Mesothelial cell of epicardium (in vitro differentiated cells): ENCODE results near the gene RPA3. TPM values are rescaled to one million over a fixed set of nuclear protein-coding genes. Genes with fewer than 3 reads are reported as not detected.

ENCODE experiments used
- DNase-seq, 2 experiments: peaks; one replicate each; pipeline ENCODE4 v3.0.0; 2021; ENCODE audit warnings: low spot score in 2 of 2; ENCODE audit not compliant: unreplicated experiment in 2 of 2
- H3K27ac Mint-ChIP-seq: 2 replicates; pipeline ENCODE4 v1.8.0; 2021; ENCODE audit warnings: mixed read lengths
- H3K27me3 Mint-ChIP-seq: 2 replicates; pipeline ENCODE4 v1.8.0; 2021; ENCODE audit warnings: low read depth, mixed read lengths
- H3K36me3 Mint-ChIP-seq: 2 replicates; pipeline ENCODE4 v1.8.0; 2021; ENCODE audit warnings: mixed read lengths
- H3K4me1 Mint-ChIP-seq: 2 replicates; pipeline ENCODE4 v1.8.0; 2021; ENCODE audit warnings: mixed read lengths
- H3K4me3 Mint-ChIP-seq: 2 replicates; pipeline ENCODE4 v1.8.0; 2021; ENCODE audit warnings: mild to moderate bottlenecking, moderate library complexity, mixed read lengths
- H3K9me3 Mint-ChIP-seq: 2 replicates; pipeline ENCODE4 v1.8.0; 2021; ENCODE audit warnings: mixed read lengths
- CTCF ChIP-seq: fragments of 200-600 bp; sonication (generic); IDR thresholded peaks from one replicate; pipeline ENCODE4 v1.5.0; 2021; ENCODE audit warnings: antibody characterized with exemption; ENCODE audit not compliant: unreplicated experiment
- total RNA-seq: library from RNA; stranded (reverse); gene quantifications from 3 replicates; pipeline ENCODE4 v1.2.1, GENCODE V29; 2021

RPA3 gene
- total RNA-seq, 1 donor from 2014 or later, result 22.9 TPM

GRCh38 chr7:7652798-7653540, 65.4 kb downstream of the RPA3 start:
- Mint-ChIP-seq H3K27ac (no peak overlapping the region), H3K27me3 (no peaks in the 10 kb centered on the region), H3K36me3 (peaks cover 12% of the 10 kb centered on the region), H3K4me3 (no peak overlapping the region), H3K9me3 (peaks cover 13% of the 10 kb centered on the region), H3K4me1 (peaks cover 2% of the 10 kb centered on the region)
- DNase-seq, result no peak
- TF ChIP-seq CTCF, result no peak

GRCh38 chr7:7651479-7651878, 66.9 kb downstream of the RPA3 start:
- Mint-ChIP-seq H3K4me3 (no peak overlapping the region), H3K9me3 (no peaks in the 10 kb centered on the region), H3K27me3 (no peaks in the 10 kb centered on the region), H3K36me3 (peaks cover 3% of the 10 kb centered on the region), H3K4me1 (peaks cover 5% of the 10 kb centered on the region), H3K27ac (no peak overlapping the region)
- no peak for DNase-seq
- TF ChIP-seq CTCF, result no peak

- no peak overlapping the region for H3K27ac Mint-ChIP-seq
- H3K4me1 Mint-ChIP-seq, result peaks cover 5% of the 10 kb centered on the region
Observed at GRCh38 chr7:7650682-7651206, 67.7 kb downstream of the RPA3 start.

GRCh38 chr7:7647495-7648036, 70.8 kb downstream of the RPA3 start:
- Mint-ChIP-seq H3K9me3 (peaks cover 3% of the 10 kb centered on the region), H3K27me3 (no peaks in the 10 kb centered on the region), H3K36me3 (peaks cover 9% of the 10 kb centered on the region), H3K4me1 (peaks cover 5% of the 10 kb centered on the region), H3K4me3 (no peak overlapping the region), H3K27ac (no peak overlapping the region)
- DNase-seq, result no peak
- TF ChIP-seq CTCF, result no peak

More at GRCh38 chr7:7650682-7651206, 67.7 kb downstream of the RPA3 start:
- no peak for DNase-seq
- peaks cover 7% of the 10 kb centered on the region for H3K36me3 Mint-ChIP-seq
- no peak for TF ChIP-seq CTCF
- no peaks in the 10 kb centered on the region for H3K27me3 Mint-ChIP-seq
- H3K4me3 Mint-ChIP-seq, result no peak overlapping the region
- peaks cover 2% of the 10 kb centered on the region for H3K9me3 Mint-ChIP-seq

- no peak for DNase-seq
- Mint-ChIP-seq H3K36me3 (peaks cover 9% of the 10 kb centered on the region), H3K27ac (peak overlapping the region; percentile 98), H3K4me1 (peaks cover 22% of the 10 kb centered on the region), H3K27me3 (no peaks in the 10 kb centered on the region), H3K4me3 (peak overlapping the region; percentile 96), H3K9me3 (peaks cover 3% of the 10 kb centered on the region)
- TF ChIP-seq CTCF, result no peak
Observed at GRCh38 chr7:7642081-7642480, 76.3 kb downstream of the RPA3 start.
